DMS 273 (cell line): Measurements from ENCODE around the gene PUS1.
"Not testable (repeated sequence)": the region's sequence is repeated elsewhere in the genome, so short reads cannot be mapped to it uniquely, and the experiment has no call there.

Experiments
- DNase-seq: peaks from one replicate; lab custom pipeline; 2025; ENCODE audit not compliant: unreplicated experiment; lab: John Stamatoyannopoulos, UW

PUS1 gene

GRCh38 chr12:131959641-131960589 lies 30.8 kb downstream of the PUS1 start:
- no peak for DNase-seq

GRCh38 chr12:131960590-131961325 lies 31.7 kb downstream of the PUS1 start:
- not testable (repeated sequence) for DNase-seq

- DNase-seq: not testable (repeated sequence)
Measured at GRCh38 chr12:131961328-131961727, 32.3 kb downstream of the PUS1 start.

GRCh38 chr12:131962069-131962468 lies 33.0 kb downstream of the PUS1 start:
- DNase-seq: no peak

GRCh38 chr12:131963381-131963780 lies 34.3 kb downstream of the PUS1 start:
- no peak for DNase-seq

- DNase-seq: no peak
Measured at GRCh38 chr12:131965073-131965472, 36.0 kb downstream of the PUS1 start.

GRCh38 chr12:131971226-131971625 lies 42.1 kb downstream of the PUS1 start:
- no peak for DNase-seq

GRCh38 chr12:131975228-131975627 lies 46.2 kb downstream of the PUS1 start:
- DNase-seq: no peak

GRCh38 chr12:131979606-131980005 lies 50.5 kb downstream of the PUS1 start:
- no peak for DNase-seq

GRCh38 chr12:131980263-131980662 lies 51.2 kb downstream of the PUS1 start:
- no peak for DNase-seq

GRCh38 chr12:131981388-131981787 lies 52.3 kb downstream of the PUS1 start:
- DNase-seq: no peak

GRCh38 chr12:131982041-131982440 lies 53.0 kb downstream of the PUS1 start:
- DNase-seq: no peak

- no peak for DNase-seq
Measured at GRCh38 chr12:131983026-131983425, 54.0 kb downstream of the PUS1 start.

GRCh38 chr12:131983554-131983953 lies 54.5 kb downstream of the PUS1 start:
- no peak for DNase-seq

- DNase-seq: no peak
Measured at GRCh38 chr12:131984334-131984733, 55.3 kb downstream of the PUS1 start.

- DNase-seq: not testable (repeated sequence)
Measured at GRCh38 chr12:131985510-131985875, 56.4 kb downstream of the PUS1 start.

- no peak for DNase-seq
Measured at GRCh38 chr12:131986361-131986760, 57.3 kb downstream of the PUS1 start.

- DNase-seq: no peak
Measured at GRCh38 chr12:131986910-131987309, 57.8 kb downstream of the PUS1 start.

- DNase-seq: no peak
Measured at GRCh38 chr12:131987552-131987951, 58.5 kb downstream of the PUS1 start.

- DNase-seq: no peak
Measured at GRCh38 chr12:131988054-131988796, 59.1 kb downstream of the PUS1 start.

- no peak for DNase-seq
Measured at GRCh38 chr12:131989021-131989420, 59.9 kb downstream of the PUS1 start.
